GM15510 (cell line): ENCODE results near the gene C1QTNF12.

Source experiments
- POLR2A ChIP-seq: IDR thresholded peaks from 3 replicates; pipeline ENCODE4 v1.6.1; 2011; ENCODE audit warnings: borderline replicate concordance; ENCODE audit not compliant: insufficient read length; ENCODE audit errors: extremely low read depth

Gene C1QTNF12

DNA sequence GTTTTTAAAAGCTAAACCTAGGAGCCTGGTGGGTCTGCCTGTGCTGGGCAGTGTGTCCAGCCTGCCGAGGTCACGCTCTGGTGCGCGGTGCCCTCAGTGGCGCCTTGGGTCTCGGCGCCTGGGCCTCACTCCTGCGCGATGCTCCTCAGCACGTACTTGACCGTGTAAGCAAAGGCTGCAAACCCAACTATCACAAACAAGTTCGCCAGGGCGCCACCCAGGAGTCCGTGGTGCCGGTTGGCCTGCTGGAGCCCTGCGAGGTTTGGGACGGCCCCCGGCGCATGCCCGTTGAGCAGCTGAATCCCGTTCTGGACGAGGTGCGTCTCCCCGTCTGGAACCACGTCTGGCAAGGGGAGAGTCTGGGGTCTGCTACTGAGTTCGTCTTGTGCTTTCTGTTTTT is 8.6 kb upstream of the C1QTNF12 start:
- no peak for TF ChIP-seq POLR2A

DNA sequence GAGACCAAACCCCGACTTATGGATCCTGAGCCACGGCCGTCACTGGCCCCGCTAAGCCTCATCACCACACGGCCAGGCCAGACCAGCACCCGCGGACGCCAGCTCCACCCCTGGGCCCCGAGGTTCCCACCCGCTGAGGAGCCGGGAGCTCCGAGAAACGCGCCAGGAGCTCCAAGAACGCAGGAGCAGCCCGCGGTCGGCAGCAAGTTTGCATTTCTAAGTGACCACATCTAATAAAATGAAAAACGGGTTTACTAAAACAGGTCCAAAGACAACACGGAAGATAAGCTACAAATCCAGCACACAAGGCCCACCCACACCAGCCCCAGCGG is 8.1 kb upstream of the C1QTNF12 start:
- TF ChIP-seq POLR2A, result no peak

DNA sequence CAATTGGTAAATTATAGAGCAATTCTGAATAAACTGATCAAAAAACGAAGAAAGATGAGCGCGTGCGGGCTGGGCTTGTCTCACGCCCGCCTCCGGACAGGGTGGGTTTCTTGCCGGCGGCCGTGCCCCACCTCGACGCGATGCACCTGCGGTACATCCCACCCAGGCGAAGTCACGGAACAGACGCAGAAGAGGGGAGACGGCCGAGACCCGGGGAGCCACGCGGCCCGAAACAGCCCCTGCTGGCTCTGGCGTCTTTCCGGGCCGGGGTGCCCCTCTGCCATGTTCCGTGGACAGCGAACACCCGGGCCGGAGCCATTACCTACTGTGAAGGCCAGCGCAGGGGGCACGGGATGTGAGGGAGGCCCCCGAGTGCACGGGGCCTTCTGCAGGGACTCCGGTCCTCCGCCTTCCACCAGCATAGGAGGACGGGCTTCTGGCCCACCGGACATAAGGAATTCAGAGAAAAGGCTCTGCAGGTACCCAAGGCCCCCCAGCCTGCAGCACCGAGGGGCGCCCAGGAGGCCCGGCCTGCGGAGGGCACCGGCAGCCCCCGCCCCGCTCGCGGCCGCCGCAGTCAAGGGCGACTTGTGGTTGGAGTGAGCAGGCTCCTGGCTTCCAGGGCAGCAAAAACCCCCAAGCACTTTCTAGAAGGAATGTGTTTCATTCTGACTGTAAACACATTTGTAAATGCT is 7.6 kb upstream of the C1QTNF12 start:
- TF ChIP-seq POLR2A, result no peak

DNA sequence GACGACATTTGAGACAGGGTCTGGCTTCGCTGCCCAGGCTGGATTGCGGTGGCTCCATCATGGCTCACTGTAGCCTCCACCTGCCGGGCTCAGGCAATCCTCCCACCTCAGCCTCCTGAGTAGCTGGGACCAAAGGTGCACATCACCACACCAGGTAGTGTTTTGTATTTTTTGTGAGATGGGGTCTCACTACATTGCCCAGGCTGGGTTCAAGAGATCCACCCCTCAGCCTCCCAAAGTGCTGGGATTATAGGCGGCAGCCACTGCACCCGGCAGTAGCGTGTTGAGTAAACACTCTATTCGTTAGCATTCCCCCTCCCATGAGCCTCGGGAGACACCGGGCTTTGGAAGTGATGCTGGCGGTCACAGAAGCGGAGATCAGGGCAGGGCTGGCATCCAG is 6.8 kb upstream of the C1QTNF12 start:
- no peak for TF ChIP-seq POLR2A

DNA sequence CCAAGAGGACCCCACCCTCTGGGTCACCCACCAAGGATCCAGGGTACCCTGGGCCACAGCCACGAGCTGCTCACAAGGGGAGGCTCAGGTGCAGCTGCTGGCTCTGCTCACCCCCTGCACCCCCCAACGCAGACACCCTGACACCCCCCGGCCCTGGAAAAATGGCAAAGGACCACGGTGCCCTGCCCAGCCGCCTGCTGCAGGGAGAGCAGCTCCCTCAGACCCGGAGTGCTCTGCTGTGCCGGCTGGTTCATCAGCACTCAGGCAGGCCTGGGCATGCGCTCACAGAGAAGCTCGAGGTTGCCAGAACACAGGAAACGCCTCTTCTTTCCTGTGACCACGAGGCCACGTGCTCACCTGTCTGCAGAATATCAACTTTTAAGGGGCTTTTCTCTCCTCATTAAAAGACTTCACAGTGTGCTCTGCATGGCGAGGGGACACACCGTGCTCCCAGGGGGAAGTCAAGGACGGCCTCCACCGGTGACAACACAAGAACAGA is 4.3 kb upstream of the C1QTNF12 start:
- peak; percentile 56 for TF ChIP-seq POLR2A

DNA sequence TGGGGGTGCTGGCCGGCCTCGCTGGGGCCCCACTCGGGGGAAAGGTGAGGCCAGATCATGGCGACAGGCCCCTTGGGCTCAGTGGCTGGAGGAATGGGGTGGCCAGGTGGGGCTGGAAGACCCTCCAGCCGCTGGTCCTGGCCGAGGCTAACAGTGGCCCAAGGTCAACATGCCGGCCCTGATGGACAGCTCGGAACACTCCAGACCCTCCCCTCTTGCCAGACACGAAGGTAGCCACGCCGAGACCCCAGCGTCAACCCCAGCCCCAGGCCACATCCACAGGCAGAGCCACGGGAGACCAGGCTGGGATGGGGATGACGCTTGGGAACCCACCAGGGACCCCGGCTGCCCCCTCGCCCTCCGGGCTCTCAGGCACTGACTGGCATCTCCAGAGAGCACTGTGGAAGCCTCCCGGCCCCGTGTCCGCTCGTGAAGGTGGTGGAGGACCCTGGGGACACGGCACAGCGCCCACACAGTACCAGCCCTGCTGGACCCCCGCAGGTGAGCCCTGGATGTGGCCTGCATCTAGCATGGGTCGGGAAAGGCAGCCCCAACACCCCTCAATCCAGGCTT is 905 bp upstream of the C1QTNF12 start:
- no peak for TF ChIP-seq POLR2A

DNA sequence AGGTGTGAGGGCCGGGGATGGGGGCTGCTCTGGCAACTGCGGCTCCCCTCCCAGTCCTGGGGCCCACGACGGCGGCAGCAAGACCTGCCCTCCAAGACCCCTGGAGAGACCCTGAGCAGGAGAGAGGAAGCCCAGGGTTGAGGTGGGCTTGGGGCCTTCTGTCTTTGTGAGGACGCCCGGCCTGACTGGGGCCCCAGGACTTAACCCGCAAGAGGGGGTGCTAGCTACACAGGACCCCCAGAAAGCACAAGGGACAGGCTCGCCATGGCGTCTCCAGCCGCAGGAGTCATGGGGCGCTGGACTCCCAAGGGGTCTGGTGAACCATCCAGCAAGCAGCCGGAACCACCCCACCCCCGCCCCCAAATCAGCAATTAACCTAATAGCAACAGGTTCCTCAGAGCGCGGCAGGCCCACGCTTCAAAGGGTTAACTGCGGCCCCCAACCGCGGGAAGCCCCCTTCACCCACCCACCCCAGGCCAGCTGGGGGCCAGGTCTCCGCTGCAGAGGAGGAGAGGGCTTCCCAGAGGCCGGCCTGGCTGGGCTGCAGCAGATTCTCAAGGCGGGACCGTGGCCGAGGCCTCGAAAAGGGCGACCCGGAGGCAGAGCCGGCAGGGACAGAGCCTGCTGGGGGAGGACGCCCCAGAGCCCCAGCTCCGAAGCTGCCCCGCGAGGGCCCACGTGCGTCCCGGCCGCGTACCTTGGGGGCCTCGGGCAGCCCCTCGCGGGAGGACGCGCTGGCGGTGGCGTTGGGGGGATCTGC is 525 bp downstream of the C1QTNF12 start:
- TF ChIP-seq POLR2A, result no peak

DNA sequence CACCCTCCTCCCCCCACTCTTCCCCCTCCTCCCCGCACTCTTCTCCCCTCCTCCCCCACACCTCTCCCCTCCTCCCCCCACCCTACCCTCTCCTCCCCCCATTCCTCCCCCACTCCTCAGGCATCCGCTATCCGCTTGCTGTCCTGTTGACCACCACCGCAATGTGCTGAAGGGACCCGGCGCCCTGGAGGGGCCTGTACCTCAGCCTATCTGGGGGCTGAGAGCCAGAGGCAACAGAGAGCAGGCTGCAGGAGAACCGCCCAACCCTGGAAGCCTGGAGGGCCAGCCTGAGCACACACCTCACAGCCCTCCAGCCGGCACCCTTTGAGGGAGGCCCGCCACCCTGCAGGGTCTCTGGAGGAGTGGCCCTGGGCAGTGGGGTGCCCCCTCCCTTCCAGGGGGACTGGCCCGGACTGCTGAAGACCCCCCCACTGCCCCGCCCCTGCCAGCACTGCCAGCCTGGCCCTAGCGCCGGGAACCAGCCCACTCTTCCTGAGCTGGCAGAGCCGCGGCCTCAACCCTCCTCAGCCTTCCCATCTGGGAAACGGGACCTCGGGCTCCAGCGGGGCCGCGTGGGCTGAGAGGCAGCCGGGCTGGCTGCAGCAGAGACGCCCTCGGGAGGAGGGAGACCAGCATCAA is 1.2 kb downstream of the C1QTNF12 start:
- TF ChIP-seq POLR2A, result no peak

DNA sequence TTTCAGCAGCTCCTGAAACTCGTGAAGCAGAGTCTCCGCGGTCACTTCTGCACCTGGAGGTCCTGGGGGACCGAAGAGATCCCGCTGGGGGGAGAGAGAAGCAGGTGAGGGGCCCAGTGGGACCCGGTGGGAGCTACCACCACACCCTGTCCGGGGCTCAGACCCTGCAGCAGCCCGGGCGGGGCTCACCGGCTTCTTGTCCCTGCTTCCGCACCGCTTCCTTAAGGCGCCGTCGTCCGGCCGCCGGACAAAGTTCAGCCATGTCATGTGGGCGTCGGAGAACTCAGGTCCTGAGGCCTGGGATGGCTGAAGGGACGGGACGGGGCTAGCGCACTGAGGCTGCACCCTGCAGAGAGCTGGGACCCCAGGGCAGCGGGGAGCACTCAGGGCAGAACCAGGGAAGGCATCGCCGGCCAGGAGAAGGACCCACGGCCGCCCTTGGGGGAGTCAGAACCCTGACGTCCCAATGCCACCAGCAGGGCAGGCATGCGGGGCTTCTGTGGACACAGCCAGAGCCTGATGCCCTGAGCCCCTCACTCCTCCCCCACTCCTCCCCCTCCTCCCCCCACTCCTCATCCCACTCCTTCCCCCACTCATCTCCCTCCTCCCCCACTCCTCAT is 2.2 kb downstream of the C1QTNF12 start:
- no peak for TF ChIP-seq POLR2A

DNA sequence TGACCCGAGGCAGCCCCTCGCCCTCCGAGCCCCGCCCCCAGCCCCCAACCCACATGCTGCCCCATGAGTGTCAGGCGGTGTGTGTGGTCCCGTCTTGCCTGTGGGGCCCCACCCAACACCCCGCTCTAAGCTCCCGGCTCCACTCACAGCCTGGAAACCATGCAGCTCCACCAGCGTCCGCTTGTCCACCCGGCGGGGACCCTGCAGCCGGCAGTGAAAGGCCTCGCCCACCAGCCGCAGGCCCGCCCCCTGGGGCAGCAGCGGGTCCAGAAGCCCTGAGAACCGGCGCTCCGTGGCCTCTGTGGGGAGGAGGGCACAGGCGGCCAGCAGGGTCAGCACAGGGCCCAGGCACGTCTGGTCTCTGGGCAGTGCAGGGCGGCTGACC is 2.7 kb downstream of the C1QTNF12 start:
- no peak for TF ChIP-seq POLR2A

DNA sequence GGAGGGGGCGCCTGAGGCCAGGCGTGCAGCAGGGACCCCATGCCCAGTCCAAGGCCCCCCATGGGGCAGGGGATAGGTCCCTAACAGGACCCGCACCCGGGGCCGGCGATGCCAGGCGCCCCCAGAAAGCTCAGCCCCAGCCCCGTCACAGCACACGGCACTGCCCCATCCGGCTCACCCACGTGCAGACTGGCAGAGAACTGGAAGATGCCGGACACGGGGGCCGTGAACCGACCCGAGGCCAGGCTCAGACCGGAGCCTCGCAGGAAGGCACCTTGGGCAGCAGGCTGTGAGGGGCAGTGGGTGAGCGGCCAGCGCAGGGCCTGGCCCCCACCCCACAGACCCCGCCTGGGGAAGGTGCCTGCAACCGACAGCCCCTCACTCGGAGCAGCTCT is 3.3 kb downstream of the C1QTNF12 start:
- TF ChIP-seq POLR2A, result no peak

DNA sequence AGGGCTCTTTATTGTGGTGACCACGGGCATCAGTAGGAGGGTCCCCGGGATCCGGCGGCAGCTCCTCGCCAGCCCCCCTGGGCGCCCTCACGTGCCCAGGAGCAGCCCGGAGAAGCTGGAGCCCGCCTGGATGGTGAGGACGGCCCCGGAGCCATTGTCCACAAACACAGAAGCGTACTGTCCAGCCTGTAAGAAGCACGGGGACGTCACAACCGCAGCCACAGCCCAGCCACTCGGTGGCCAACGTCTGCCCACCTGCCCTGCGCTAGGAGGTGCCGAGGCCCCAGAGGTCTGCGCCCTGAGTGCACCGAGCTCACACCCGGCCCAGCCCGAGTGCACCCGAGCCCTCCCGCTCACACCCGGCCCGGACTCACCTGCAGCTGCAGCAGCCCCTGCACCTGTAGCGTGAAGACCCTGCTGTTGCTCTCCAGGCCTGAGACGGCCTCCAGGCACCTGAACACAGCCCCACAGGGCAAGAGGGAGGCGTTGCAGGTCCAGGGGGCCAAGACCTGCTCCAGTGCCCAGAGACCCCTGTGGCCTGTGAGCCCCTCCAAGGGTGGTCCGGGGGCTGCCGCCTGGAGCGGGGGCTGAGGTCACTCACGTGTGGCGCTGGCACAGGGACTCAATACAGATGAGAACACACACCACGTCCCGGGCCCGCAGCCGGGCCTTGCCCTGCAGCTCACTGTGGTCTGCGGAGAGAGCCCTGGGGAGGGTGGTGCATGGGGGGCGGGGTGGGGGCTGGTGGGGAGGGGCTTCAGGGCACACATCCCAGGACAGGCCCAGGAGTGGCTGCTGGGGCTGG is 3.9 kb downstream of the C1QTNF12 start:
- no peak for TF ChIP-seq POLR2A

DNA sequence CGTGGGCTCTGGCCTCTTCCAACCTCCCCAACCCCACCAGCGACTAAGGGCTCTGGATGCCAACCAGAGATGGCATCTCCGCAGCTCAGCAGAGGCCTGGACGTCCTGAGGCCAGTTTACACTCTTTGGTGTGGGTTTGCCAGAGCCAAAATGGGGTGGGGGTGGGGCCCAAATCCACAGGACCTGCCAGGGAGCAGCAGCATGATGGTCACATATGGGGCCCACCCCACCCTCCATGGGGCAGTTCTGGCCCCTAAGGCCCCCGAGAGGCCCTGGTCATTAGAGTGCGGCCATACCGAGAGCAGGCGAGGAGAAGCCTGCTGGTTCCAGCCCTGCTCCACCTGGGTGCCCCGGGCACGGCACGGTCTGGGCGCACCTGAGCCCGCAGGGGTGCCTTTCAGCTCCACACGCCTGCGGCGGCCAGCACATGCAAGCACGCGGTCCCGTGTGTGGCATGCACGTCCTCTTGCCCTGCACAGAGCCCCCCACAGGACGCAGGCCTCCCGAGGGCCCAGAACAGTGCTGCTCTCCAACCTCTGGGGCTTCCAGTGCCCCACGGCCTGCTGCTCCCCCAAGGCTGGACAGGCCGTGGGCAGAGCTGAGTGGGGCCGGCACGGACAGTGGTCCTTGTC is 4.8 kb downstream of the C1QTNF12 start:
- TF ChIP-seq POLR2A, result no peak

DNA sequence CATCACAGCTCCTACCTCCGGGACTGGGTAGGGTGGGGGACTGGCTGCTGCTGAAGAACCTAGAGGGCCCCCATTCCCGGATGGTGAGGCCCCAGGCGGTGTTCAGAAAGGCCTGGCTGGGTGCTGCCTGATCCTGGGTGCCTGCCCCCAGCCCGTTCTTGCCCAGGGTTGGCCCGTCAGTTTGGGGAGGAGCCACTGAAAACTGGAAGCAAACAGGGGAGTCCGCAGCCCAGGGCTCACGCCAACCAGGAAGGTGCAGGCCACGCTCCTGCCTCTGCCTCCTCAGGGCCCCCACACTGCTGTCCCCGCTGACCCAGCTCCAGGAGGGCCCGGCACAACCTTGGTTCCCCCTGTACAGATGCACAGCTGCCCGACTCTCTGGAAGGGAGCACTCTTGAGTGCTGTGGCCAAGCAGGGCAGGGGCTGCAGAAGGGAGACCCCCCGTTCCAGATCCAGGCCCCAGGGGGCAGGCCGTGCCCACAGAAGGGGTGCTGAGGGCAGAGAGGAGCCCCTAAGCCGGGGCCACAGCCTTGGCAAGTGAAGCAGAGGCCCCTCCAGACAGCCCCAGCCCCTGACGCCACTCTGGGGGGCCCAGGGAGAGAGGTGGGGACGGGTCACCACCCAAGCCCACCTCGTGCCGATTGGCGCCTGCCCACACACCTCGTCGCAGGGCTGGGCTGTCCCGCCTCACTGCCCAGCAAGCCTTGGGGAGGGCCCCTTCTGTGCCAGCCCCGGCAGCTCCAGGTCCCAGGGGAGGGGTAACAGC is 5.5 kb downstream of the C1QTNF12 start:
- no peak for TF ChIP-seq POLR2A

DNA sequence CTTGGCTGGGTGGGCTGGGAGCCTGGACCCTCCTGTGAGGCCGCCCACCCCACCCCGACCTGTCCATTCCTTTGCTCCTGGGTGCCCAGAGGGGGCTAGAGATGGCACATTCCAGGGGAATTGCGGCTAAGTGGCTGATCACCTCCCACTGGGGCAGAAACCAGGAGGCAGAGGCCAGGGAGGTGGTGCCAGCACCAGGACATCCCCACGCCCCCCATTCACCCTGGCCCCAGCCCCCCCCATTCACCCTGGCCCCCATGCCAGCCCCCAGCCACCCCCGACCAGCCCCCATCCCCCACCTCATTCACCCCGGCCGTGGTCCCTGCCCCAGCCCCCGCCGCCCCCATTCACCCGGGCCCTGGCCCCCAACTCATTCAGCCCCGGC is 6.2 kb downstream of the C1QTNF12 start:
- no peak for TF ChIP-seq POLR2A
